HFFc6 (cell line): ENCODE results near the gene ANXA8. TPM values are rescaled to one million over a fixed set of nuclear protein-coding genes. Genes with fewer than 3 reads are reported as not detected.

Experiments used
- DNase-seq: peaks from one replicate; pipeline ENCODE4 v3.0.0-alpha.2; 2018
- H3K27ac Mint-ChIP-seq: 2 replicates; pipeline ENCODE4 v1.8.0; 2020; ENCODE audit warnings: mild to moderate bottlenecking, mixed read lengths
- H3K27me3 Mint-ChIP-seq: 2 replicates; pipeline ENCODE4 v1.8.0; 2021; ENCODE audit warnings: mild to moderate bottlenecking, moderate library complexity, mixed read lengths; ENCODE audit not compliant: insufficient read depth
- H3K36me3 Mint-ChIP-seq: 2 replicates; pipeline ENCODE4 v1.8.0; 2021; ENCODE audit warnings: low read depth, mixed read lengths
- H3K4me1 Mint-ChIP-seq: 2 replicates; pipeline ENCODE4 v1.8.0; 2020; ENCODE audit warnings: low read depth, mixed read lengths
- H3K4me3 Mint-ChIP-seq: 2 replicates; pipeline ENCODE4 v1.8.0; 2020; ENCODE audit warnings: mild to moderate bottlenecking, moderate library complexity, mixed read lengths
- H3K9me3 Mint-ChIP-seq: 2 replicates; pipeline ENCODE4 v1.8.0; 2020; ENCODE audit warnings: mild to moderate bottlenecking, mixed read lengths
- CTCF ChIP-seq: fragments of 200-600 bp; sonication (generic); IDR thresholded peaks from 2 replicates; pipeline ENCODE4 v1.5.0; 2021; ENCODE audit warnings: antibody characterized with exemption, mild to moderate bottlenecking
- total RNA-seq, 6 experiments: library from RNA; stranded (reverse); fragmentation: NEBNext Ultra II Directional; extraction: Animal tissue kit (Norgen Biotek cat#: 25700); gene quantifications; 2 replicates in 1 of 6; 3 replicates in 5 of 6; pipeline ENCODE4 v1.2.3, GENCODE V29; 2021

The ANXA8 gene
- total RNA-seq, 6 experiments from 2014 or later: 0.45 to 1.1 (median 0.53) TPM; not detected in 1

GRCh38 chr10:47424231-47424630 lies 59.7 kb downstream of the ANXA8 start:
- no peak overlapping the region for H3K27ac Mint-ChIP-seq
- DNase-seq: no peak
- TF ChIP-seq CTCF: no peak
- H3K4me3 Mint-ChIP-seq: no peak overlapping the region
- peaks cover 35% of the 10 kb centered on the region for H3K4me1 Mint-ChIP-seq
- H3K36me3 Mint-ChIP-seq: peaks cover 6% of the 10 kb centered on the region
- H3K27me3 Mint-ChIP-seq: peaks cover 24% of the 10 kb centered on the region
- H3K9me3 Mint-ChIP-seq: peaks cover 9% of the 10 kb centered on the region

DNA sequence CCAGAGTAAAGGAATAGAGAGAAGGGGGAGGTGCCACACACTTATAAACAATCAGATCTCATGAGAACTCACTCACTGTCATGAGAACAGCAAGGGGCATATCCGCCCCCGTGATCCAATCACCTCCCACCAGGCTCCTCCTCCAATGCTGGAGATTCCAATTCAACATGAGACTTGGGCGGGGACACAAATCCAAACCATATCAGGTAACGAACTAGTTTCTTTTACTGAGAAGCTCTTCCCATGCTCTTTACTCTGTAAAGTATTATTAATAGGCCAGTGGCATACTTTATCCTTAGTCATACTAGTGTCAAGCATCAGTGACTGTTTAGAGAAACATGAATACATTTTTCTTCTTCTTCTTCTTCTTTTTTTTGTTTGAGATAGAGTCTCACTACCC lies 60.4 kb downstream of the ANXA8 start:
- TF ChIP-seq CTCF: no peak
- DNase-seq: peak; percentile 32
- Mint-ChIP-seq H3K4me1 (peaks cover 35% of the 10 kb centered on the region), H3K27ac (peak overlapping the region; percentile 55; the same call in 1 of the 2 replicates), H3K9me3 (peaks cover 1% of the 10 kb centered on the region), H3K4me3 (no peak overlapping the region), H3K27me3 (peaks cover 17% of the 10 kb centered on the region), H3K36me3 (no peaks in the 10 kb centered on the region)

DNA sequence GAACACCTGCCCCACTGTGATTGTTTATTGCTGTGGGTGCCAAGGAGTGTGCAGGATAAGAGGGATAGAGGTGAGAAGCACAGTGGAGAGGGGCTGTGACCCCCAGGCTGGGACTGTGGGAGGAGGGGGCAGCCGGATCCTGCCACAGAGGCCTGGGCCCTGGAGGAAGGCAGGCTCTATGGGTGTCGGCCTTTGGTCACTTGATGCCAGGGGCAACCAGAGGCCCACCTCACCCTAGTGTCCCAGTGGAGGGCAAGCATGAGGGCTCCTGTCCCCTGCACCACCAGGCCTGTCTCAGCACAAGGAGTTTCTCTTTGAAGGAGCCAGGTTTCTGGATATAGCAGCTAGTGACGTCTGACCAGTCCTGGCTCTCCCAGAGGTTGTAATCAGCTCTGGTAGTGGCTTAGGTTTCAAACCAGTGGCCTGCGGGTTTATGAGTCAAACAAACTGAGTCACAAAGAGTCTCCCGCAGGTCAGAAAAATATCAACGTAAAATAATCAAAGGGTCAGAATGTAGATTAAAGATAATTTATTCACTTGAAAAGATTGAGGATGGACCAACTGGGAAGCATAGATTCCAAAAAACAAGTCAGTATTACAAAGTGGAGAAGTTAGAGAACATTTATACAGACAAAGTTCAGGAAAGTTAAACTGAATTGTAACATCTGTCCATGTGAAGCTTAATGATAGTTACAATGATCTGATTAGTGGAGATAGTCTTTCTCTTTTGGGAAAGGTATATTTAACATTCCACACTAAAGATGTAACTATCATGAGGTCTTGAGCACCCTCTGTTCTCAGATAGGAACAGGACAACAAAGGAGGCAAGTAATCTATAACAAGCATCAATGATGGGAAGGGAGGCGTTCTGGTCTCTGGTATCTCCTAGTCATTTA lies 62.6 kb downstream of the ANXA8 start:
- H3K27ac Mint-ChIP-seq: 0 out of 2 replicates have a peak overlapping the region, but pooled peaks have one; percentile 2
- peaks cover 35% of the 10 kb centered on the region for H3K4me1 Mint-ChIP-seq
- no peaks in the 10 kb centered on the region for H3K9me3 Mint-ChIP-seq
- H3K4me3 Mint-ChIP-seq: no peak overlapping the region
- peak; percentile 90 for DNase-seq
- H3K36me3 Mint-ChIP-seq: no peaks in the 10 kb centered on the region
- no peak for TF ChIP-seq CTCF
- H3K27me3 Mint-ChIP-seq: peaks cover 8% of the 10 kb centered on the region

GRCh38 chr10:47420305-47421056 lies 63.4 kb downstream of the ANXA8 start:
- no peak overlapping the region for H3K27ac Mint-ChIP-seq
- TF ChIP-seq CTCF: no peak
- no peaks in the 10 kb centered on the region for H3K36me3 Mint-ChIP-seq
- peaks cover 3% of the 10 kb centered on the region; the same call in 1 of the 2 replicates for H3K27me3 Mint-ChIP-seq
- H3K9me3 Mint-ChIP-seq: no peaks in the 10 kb centered on the region
- peaks cover 35% of the 10 kb centered on the region for H3K4me1 Mint-ChIP-seq
- no peak for DNase-seq
- no peak overlapping the region for H3K4me3 Mint-ChIP-seq

DNA sequence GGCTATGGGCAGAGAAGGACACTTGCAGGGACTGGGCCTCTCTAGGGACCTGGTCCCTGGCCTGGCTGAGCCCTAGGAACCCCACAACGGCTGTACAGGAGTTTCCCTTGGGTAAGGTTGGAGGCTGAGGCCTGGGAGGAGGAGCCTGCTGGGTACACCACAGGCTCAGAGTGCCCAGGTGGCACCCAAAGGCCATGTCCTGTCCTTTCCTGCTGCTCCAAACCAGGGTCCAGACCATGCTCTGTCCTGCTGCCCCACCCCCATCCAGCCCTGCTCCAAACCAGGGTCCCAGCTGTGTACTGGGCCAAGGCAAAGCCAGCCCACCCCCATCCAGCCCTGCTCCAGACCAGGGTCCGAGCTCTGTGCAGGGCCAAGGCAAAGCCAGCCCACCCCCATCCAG lies 64.5 kb downstream of the ANXA8 start:
- H3K27ac Mint-ChIP-seq: no peak overlapping the region
- H3K4me1 Mint-ChIP-seq: peaks cover 35% of the 10 kb centered on the region
- H3K4me3 Mint-ChIP-seq: no peak overlapping the region
- DNase-seq: no peak
- TF ChIP-seq CTCF: no peak
- H3K27me3 Mint-ChIP-seq: peaks cover 8% of the 10 kb centered on the region
- H3K36me3 Mint-ChIP-seq: no peaks in the 10 kb centered on the region
- no peaks in the 10 kb centered on the region for H3K9me3 Mint-ChIP-seq
